ENCODE results near the gene LIPC.

The LIPC gene

GRCh38 chr15:58390118-58390517 is 41.7 kb upstream of the LIPC start:
- Histone ChIP-seq H3K4me3 (no peak overlapping the region), H3K27ac (no peak overlapping the region)
- DNase-seq (ENCODE audit: low spot score) = no peak
- TF ChIP-seq CTCF (IDR thresholded peaks at IDR 0.05) = no peak

GRCh38 chr15:58390655-58391054 is 41.1 kb upstream of the LIPC start:
- Histone ChIP-seq H3K27ac (no peak overlapping the region), H3K4me3 (no peak overlapping the region)
- DNase-seq (ENCODE audit: low spot score) = no peak
- no peak for TF ChIP-seq CTCF (IDR thresholded peaks at IDR 0.05)

GRCh38 chr15:58391088-58391487 is 40.7 kb upstream of the LIPC start:
- Histone ChIP-seq H3K27ac (no peak overlapping the region), H3K4me3 (no peak overlapping the region)
- no peak for TF ChIP-seq CTCF (IDR thresholded peaks at IDR 0.05)
- DNase-seq (ENCODE audit: low spot score) = no peak

GRCh38 chr15:58392141-58392540 is 39.6 kb upstream of the LIPC start:
- no peak for DNase-seq (ENCODE audit: low spot score)

GRCh38 chr15:58392611-58393161 is 39.1 kb upstream of the LIPC start:
- no peak for TF ChIP-seq CTCF (IDR thresholded peaks at IDR 0.05)
- Histone ChIP-seq H3K4me3 (no peak overlapping the region), H3K27ac (no peak overlapping the region)
- DNase-seq (ENCODE audit: low spot score) = no peak

More at GRCh38 chr15:58392141-58392540, 39.6 kb upstream of the LIPC start:
- no peak for TF ChIP-seq CTCF (IDR thresholded peaks at IDR 0.05)
- Histone ChIP-seq H3K27ac (no peak overlapping the region), H3K4me3 (no peak overlapping the region)

- TF ChIP-seq CTCF (IDR thresholded peaks at IDR 0.05) = no peak
- DNase-seq (ENCODE audit: low spot score) = no peak
- H3K4me3 ChIP-seq = no peak overlapping the region
- no peak overlapping the region for H3K27ac ChIP-seq
Observed at GRCh38 chr15:58393241-58393662, 38.5 kb upstream of the LIPC start.

GRCh38 chr15:58396181-58396580 is 35.6 kb upstream of the LIPC start:
- TF ChIP-seq CTCF (IDR thresholded peaks at IDR 0.05) = no peak
- DNase-seq (ENCODE audit: low spot score) = no peak
- Histone ChIP-seq H3K27ac (no peak overlapping the region), H3K4me3 (no peak overlapping the region)
